ENCODE measurements around the gene OPN3. TPM values are rescaled to one million over a fixed set of nuclear protein-coding genes. Genes with fewer than 3 reads are reported as not detected.

Gene OPN3
- total RNA-seq, 3 donors from 2014 or later: 12.0 to 22.4 (median 16.1) TPM

DNA sequence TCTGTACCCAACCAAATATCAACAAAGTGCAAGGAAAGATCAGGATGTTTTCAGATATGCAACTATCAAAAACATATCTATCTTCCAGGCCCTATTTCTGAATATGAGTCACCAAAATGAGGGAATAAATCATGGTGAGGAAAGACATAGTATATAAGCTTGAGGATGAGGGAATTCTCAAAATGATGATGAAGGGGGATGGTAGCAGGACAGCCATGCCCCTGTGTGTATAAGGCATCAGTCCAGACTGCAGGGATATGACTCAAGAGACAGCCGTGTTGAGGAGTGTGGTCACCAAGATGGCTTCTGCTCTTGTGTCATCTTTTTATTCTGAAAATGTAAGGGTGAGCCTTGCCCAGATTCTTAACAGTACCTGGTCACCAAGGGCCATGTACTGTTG, 7.5 kb upstream of the OPN3 start:
- Histone ChIP-seq H3K4me1 (no peaks in the 10 kb centered on the region), H3K27ac (no peak overlapping the region), H3K9me3 (no peaks in the 10 kb centered on the region), H3K36me3 (no peaks in the 10 kb centered on the region), H3K27me3 (no peaks in the 10 kb centered on the region), H3K4me3 (no peak overlapping the region)
- DNase-seq (ENCODE audit: low spot score in 2 of 2): no peak
- TF ChIP-seq, protein P1, sequence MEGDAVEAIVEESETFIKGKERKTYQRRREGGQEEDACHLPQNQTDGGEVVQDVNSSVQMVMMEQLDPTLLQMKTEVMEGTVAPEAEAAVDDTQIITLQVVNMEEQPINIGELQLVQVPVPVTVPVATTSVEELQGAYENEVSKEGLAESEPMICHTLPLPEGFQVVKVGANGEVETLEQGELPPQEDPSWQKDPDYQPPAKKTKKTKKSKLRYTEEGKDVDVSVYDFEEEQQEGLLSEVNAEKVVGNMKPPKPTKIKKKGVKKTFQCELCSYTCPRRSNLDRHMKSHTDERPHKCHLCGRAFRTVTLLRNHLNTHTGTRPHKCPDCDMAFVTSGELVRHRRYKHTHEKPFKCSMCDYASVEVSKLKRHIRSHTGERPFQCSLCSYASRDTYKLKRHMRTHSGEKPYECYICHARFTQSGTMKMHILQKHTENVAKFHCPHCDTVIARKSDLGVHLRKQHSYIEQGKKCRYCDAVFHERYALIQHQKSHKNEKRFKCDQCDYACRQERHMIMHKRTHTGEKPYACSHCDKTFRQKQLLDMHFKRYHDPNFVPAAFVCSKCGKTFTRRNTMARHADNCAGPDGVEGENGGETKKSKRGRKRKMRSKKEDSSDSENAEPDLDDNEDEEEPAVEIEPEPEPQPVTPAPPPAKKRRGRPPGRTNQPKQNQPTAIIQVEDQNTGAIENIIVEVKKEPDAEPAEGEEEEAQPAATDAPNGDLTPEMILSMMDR (IDR thresholded peaks at IDR 0.05): no peak
- TF ChIP-seq POLR2AphosphoS5 (IDR thresholded peaks at IDR 0.05): no peak
- no peak for TF ChIP-seq POLR2A (IDR thresholded peaks at IDR 0.05)
- intact Hi-C loops (cut with DNase I; ENCODE audit: low total_unique reads): no loop called here

DNA sequence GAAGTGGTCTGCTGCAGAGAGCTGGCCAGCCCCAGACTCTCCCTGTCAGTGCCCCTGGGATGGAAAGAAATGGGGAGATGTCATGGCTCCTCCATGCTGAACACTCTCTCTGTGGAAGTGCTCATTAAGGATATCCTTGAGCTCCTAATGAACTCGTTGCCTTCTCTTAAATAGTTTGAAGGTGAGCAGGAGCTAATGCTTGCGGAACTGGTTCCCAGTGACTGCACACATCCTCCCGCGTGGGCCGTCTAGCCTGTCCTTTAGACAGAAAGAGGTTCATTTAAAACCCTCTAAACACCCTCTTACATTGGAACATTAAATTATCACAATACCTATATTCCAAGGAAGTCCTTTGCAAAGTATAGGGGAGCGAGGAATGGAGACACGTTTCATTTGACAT, 6.0 kb upstream of the OPN3 start:
- intact Hi-C loops (cut with DNase I; ENCODE audit: low total_unique reads): no loop called here
- H3K27ac ChIP-seq: no peak overlapping the region

DNA sequence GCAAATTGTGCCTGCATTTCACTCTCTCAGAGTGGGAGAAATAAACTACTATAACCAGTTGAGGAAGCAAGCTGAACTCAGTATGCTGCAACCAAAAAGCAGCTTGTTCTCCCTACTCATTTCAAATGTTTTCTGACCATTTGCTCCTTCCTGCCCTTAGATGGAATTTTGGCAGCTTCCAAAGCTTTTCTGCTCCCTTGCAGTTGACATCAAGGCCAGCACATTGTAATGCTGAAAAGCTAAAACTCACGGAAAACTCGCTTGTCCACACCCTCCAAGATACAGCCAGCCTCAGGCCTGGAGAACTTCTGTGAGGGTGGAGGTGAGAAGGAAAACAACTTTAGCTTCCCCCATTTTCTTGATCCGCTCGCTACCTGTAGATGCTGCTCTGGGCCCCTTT, 5.0 kb upstream of the OPN3 start:
- Histone ChIP-seq H3K27ac (no peak overlapping the region), H3K4me3 (no peak overlapping the region), H3K9me3 (no peaks in the 10 kb centered on the region), H3K4me1 (no peaks in the 10 kb centered on the region), H3K36me3 (no peaks in the 10 kb centered on the region), H3K27me3 (no peaks in the 10 kb centered on the region)
- intact Hi-C loops (cut with DNase I; ENCODE audit: low total_unique reads): no loop called here
- no peak for DNase-seq (ENCODE audit: low spot score in 2 of 2)
- TF ChIP-seq POLR2AphosphoS5 (IDR thresholded peaks at IDR 0.05): no peak
- TF ChIP-seq POLR2A (IDR thresholded peaks at IDR 0.05): no peak
- TF ChIP-seq, protein P1 (IDR thresholded peaks at IDR 0.05): no peak

More for the DNA sequence above, 6.0 kb upstream of the OPN3 start:
- no peak for DNase-seq (ENCODE audit: low spot score in 2 of 2)
- no peak overlapping the region for H3K4me3 ChIP-seq
- TF ChIP-seq POLR2A (IDR thresholded peaks at IDR 0.05) (no peak), POLR2AphosphoS5 (IDR thresholded peaks at IDR 0.05) (no peak)
- TF ChIP-seq, protein P1 (IDR thresholded peaks at IDR 0.05): no peak
- no peaks in the 10 kb centered on the region for H3K27me3 ChIP-seq
- H3K9me3 ChIP-seq: no peaks in the 10 kb centered on the region
- no peaks in the 10 kb centered on the region for H3K36me3 ChIP-seq
- H3K4me1 ChIP-seq: no peaks in the 10 kb centered on the region

DNA sequence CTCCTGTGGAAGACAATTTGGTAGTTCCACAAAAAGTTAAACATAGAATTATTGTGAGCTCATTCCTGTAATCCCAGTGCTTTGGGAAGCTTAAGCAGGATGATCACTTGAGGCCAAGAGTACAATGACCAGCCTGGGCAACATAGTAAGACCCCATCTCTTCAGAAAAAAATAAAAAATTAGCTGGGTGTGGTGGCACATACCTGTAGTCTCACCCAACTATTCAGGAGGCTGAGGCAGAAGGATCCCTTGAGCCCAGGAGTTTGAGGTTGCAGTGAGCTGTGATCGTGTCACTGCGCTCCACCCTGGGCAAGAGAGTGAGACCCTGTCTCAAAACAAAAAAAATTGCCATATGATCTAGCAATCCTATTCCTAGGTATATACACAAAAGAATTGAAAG, 4.1 kb upstream of the OPN3 start:
- no peaks in the 10 kb centered on the region for H3K4me1 ChIP-seq
- no peaks in the 10 kb centered on the region for H3K27me3 ChIP-seq
- no peak overlapping the region for H3K4me3 ChIP-seq
- no peaks in the 10 kb centered on the region for H3K9me3 ChIP-seq
- intact Hi-C loops (cut with DNase I; ENCODE audit: low total_unique reads): no loop called here
- no peak overlapping the region for H3K27ac ChIP-seq
- no peak for DNase-seq (ENCODE audit: low spot score in 2 of 2)
- TF ChIP-seq, protein P1 (IDR thresholded peaks at IDR 0.05): no peak
- TF ChIP-seq POLR2AphosphoS5 (IDR thresholded peaks at IDR 0.05) (no peak), POLR2A (IDR thresholded peaks at IDR 0.05) (no peak)
- no peaks in the 10 kb centered on the region for H3K36me3 ChIP-seq

DNA sequence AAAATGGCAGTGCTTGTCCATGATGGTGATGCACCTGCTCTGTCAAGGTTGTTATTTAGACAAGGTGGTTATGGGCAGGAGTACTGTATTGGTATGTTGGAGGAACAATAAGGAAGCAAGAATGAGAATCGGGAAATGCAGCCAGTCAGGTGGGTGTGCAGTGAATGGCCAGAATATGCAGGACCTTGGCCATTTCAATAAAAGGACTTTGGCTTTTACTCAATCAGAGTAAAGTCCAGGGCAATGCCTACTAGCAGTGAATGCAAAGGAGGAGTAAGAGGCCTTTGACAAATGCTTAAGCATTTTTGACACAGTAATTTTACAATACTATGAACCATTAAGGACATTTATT, 2.4 kb upstream of the OPN3 start:
- Histone ChIP-seq H3K9me3 (no peaks in the 10 kb centered on the region), H3K27ac (no peak overlapping the region), H3K4me1 (no peaks in the 10 kb centered on the region), H3K27me3 (no peaks in the 10 kb centered on the region), H3K4me3 (no peak overlapping the region), H3K36me3 (no peaks in the 10 kb centered on the region)
- no peak for DNase-seq (ENCODE audit: low spot score in 2 of 2)
- intact Hi-C loops (cut with DNase I; ENCODE audit: low total_unique reads): no loop called here
- TF ChIP-seq, protein P1 (IDR thresholded peaks at IDR 0.05): no peak
- TF ChIP-seq POLR2A (IDR thresholded peaks at IDR 0.05) (no peak), POLR2AphosphoS5 (IDR thresholded peaks at IDR 0.05) (no peak)

All from breast epithelium (tissue), 4 donors.